ENCODE measurements around the gene PTPN14. TPM values are rescaled to one million over a fixed set of nuclear protein-coding genes. Genes with fewer than 3 reads are reported as not detected.
A peak's percentile ranks its signal among the peaks of the same experiment; 100 is the strongest.

PTPN14 gene
- total RNA-seq, 1 experiment from 2014 or later = 76.4 TPM

GRCh38 chr1:214425101-214425500 is 126.3 kb downstream of the PTPN14 start:
- Histone ChIP-seq H3K23ac (ENCODE audit: insufficient read length, low read depth, low read length) (no peak overlapping the region), H4K20me1 (ENCODE audit: control insufficient read depth, insufficient read depth, insufficient read length) (no peaks in the 10 kb centered on the region), H2BK20ac (ENCODE audit: low read depth, low read length, poor library complexity, severe bottlenecking) (no peak overlapping the region), H4K5ac (ENCODE audit: insufficient read length, low read depth, low read length) (no peak overlapping the region), H3K4me2 (ENCODE audit: insufficient read depth, insufficient read length, low read length) (no peak overlapping the region), H3K56ac (ENCODE audit: insufficient read length, low read depth, low read length) (no peak overlapping the region), H2BK5ac (ENCODE audit: insufficient read length, low read length) (no peak overlapping the region), H3K27me3 (ENCODE audit: insufficient read depth, low read length) (no peaks in the 10 kb centered on the region), H3K79me1 (ENCODE audit: insufficient read depth, low read depth, low read length, poor library complexity, severe bottlenecking) (no peaks in the 10 kb centered on the region), H3K27ac (ENCODE audit: insufficient read length, low read depth, low read length) (no peak overlapping the region), H3K23me2 (ENCODE audit: insufficient read length, low read depth, low read length, poor library complexity, severe bottlenecking) (no peaks in the 10 kb centered on the region), H2BK120ac (ENCODE audit: low read depth, low read length, poor library complexity, severe bottlenecking) (no peak overlapping the region), H2BK12ac (ENCODE audit: insufficient read length, low read depth, low read length) (no peak overlapping the region), H3K14ac (ENCODE audit: insufficient read depth, low read length) (no peak overlapping the region), H4K8ac (replicated peaks; ENCODE audit: insufficient read length, low read depth, low read length) (no peak overlapping the region), H2BK15ac (ENCODE audit: low read depth, low read length) (no peak overlapping the region; the same call in 1 of the 2 replicates), H3K4ac (ENCODE audit: low read depth, low read length) (no peak overlapping the region), H3K18ac (ENCODE audit: insufficient read length, low read depth, low read length) (no peak overlapping the region), H4K91ac (ENCODE audit: insufficient read length, low read depth, low read length) (no peak overlapping the region), H3K9ac (ENCODE audit: extremely low read depth, insufficient read length, low read length) (no peak overlapping the region), H2AFZ (ENCODE audit: low read length) (no peak overlapping the region), H2AK5ac (ENCODE audit: insufficient read length, low read length) (no peak overlapping the region), H3T11ph (ENCODE audit: low read length) (no peak overlapping the region), H3K9me3 (ENCODE audit: control insufficient read depth, low read depth, low read length) (no peaks in the 10 kb centered on the region), H3K4me1 (ENCODE audit: insufficient read depth, low read length) (peaks cover 5% of the 10 kb centered on the region; the same call in 1 of the 2 replicates), H3K79me2 (ENCODE audit: insufficient read depth, low read length) (no peaks in the 10 kb centered on the region)
- Mint-ChIP-seq H3K27me3 (ENCODE audit: low read depth) (no peaks in the 10 kb centered on the region), H3K4me3 (no peak overlapping the region), H3K27ac (0 out of 7 replicates have a peak overlapping the region, but pooled peaks of 1 of the 3 experiments have one; percentile 1), H3K9me3 (no peaks in the 10 kb centered on the region), H3K4me1 (peaks cover 31 to 56% of the 10 kb centered on the region in 2 experiments), H3K36me3 (ENCODE audit: insufficient read depth in 1 of 3, low read depth in 3 of 3) (peaks cover 0 to 2% (median 0%) of the 10 kb centered on the region in 3 experiments; a peak in 1 of 7 replicates)
- no CpG with 5 or more reads among the region's 2 CpGs for WGBS (ENCODE audit: extremely low coverage, insufficient read length, low lambda C conversion rate)
- DNase-seq = no peak
- no peak for TF ChIP-seq CTCF (conservative IDR thresholded peaks at IDR 0.05)
